Ureter (tissue), 1 donor: Measurements from ENCODE around the gene RND2. TPM values are rescaled to one million over a fixed set of nuclear protein-coding genes. Genes with fewer than 3 reads are reported as not detected.

Source experiments
- DNase-seq: peaks from one replicate; pipeline ENCODE4 v3.0.0-alpha.2; 2020; ENCODE audit warnings: low spot score
- total RNA-seq: library from RNA; stranded (reverse); gene quantifications from one replicate; pipeline ENCODE4 v1.2.4, GENCODE V29; 2023
- donor health status: DM: yes; HTN: yes; CAD: no.

Gene RND2
- total RNA-seq, 1 donor from 2014 or later = 3.0 TPM

- DNase-seq = no peak
Measured at GRCh38 chr17:43074869-43075268, 49.8 kb downstream of the RND2 start.

- no peak for DNase-seq
Measured at GRCh38 chr17:43079641-43080302, 54.7 kb downstream of the RND2 start.

Other genes starting within 250 kb of the RND2 start
- not detected for gene WNK4, start 244.6 kb upstream of the RND2 start, total RNA-seq
- 80.4 TPM for gene COA3, start 226.5 kb upstream of the RND2 start, total RNA-seq
- 0.75 TPM for gene CNTD1, start 226.4 kb upstream of the RND2 start, total RNA-seq
- 101 TPM for gene BECN1, start 200.9 kb upstream of the RND2 start, total RNA-seq
- gene PSME3, start 191.8 kb upstream of the RND2 start, total RNA-seq = 113 TPM
- gene AOC2, start 180.7 kb upstream of the RND2 start, total RNA-seq = 3.6 TPM
- 89.9 TPM for gene AOC3, start 174.0 kb upstream of the RND2 start, total RNA-seq
- not detected for gene G6PC1, start 124.4 kb upstream of the RND2 start, total RNA-seq
- gene AARSD1, start 60.8 kb upstream of the RND2 start, total RNA-seq = 69.1 TPM
- 2.7 TPM for gene PTGES3L, start 45.2 kb upstream of the RND2 start, total RNA-seq
- 24.7 TPM for gene RUNDC1, start 44.7 kb upstream of the RND2 start, total RNA-seq
- 1,133 TPM for gene RPL27, start 26.8 kb upstream of the RND2 start, total RNA-seq
- 30.5 TPM for gene IFI35, start 18.4 kb upstream of the RND2 start, total RNA-seq
- 128 TPM for gene VAT1, start 2.8 kb upstream of the RND2 start, total RNA-seq
- gene BRCA1, start 100.1 kb downstream of the RND2 start, total RNA-seq = 9.7 TPM
- 84.7 TPM for gene NBR1, start 146.0 kb downstream of the RND2 start, total RNA-seq
- gene TMEM106A, start 186.6 kb downstream of the RND2 start, total RNA-seq = 15.5 TPM
- not detected for gene CCDC200, start 203.4 kb downstream of the RND2 start, total RNA-seq
- gene RNU2-1, start 208.7 kb downstream of the RND2 start, total RNA-seq = 1,456 TPM